SK-N-SH treated with all-trans-retinoic acid at 6 μM for 48 hours (cell line): ENCODE results near the gene TTLL8.

Source experiments
- ESRRG ChIP-seq: fragments of 250-450 bp; sonication (Bioruptor Pico); IDR thresholded peaks from 2 replicates; pipeline ENCODE4 v1.6.1; 2021; ENCODE audit warnings: mild to moderate bottlenecking
- GLIS3 ChIP-seq: fragments of 250-450 bp; sonication (Bioruptor Pico); IDR thresholded peaks from 2 replicates; pipeline ENCODE4 v1.5.0; 2020; ENCODE audit warnings: mild to moderate bottlenecking, moderate library complexity
- SNAI2 ChIP-seq: fragments of 250-450 bp; sonication (Bioruptor Pico); IDR thresholded peaks from 2 replicates; pipeline ENCODE4 v1.5.0; 2020; ENCODE audit warnings: mild to moderate bottlenecking, moderate library complexity
- TCF4 ChIP-seq: fragments of 250-450 bp; sonication (Bioruptor Pico); IDR thresholded peaks from 2 replicates; pipeline ENCODE4 v1.8.0; 2021; ENCODE audit warnings: mild to moderate bottlenecking, moderate library complexity, borderline replicate concordance
- TOX ChIP-seq: fragments of 250-450 bp; sonication (Bioruptor Pico); IDR thresholded peaks from 2 replicates; pipeline ENCODE4 v1.8.0; 2021; ENCODE audit warnings: mild to moderate bottlenecking, moderate library complexity, borderline replicate concordance
- ZFP30 ChIP-seq: fragments of 450-650 bp; formaldehyde crosslinking; IDR thresholded peaks from 2 replicates; pipeline ENCODE4 v1.5.0; 2022; ENCODE audit warnings: mild to moderate bottlenecking, moderate library complexity
- TF ChIP-seq, protein P1 (sequence below): fragments of 250-450 bp; sonication (Bioruptor Pico); IDR thresholded peaks from 2 replicates; pipeline ENCODE4 v1.8.0; 2020; ENCODE audit warnings: mild to moderate bottlenecking, moderate library complexity, borderline replicate concordance

DNA sequence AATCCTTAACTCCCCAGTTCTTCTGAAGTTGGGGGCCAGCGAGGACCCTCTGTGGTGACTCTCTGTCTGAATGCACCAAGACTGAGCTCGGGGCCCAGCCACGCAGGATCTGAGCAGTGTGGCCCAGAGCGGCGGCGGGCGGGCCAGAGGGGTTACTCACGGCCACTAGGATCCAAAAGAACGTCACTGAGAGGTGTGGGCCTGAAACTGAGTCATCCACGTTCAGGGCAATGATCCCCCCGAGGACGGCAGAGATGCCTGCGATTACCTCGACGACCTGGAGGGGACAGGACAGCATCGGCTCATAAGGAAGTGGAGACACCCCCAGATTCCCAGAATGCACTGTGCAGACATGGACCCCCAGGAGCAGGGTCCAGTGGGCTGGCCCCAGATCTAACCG is 16.0 kb upstream of the TTLL8 start:
- TF ChIP-seq, protein P1, sequence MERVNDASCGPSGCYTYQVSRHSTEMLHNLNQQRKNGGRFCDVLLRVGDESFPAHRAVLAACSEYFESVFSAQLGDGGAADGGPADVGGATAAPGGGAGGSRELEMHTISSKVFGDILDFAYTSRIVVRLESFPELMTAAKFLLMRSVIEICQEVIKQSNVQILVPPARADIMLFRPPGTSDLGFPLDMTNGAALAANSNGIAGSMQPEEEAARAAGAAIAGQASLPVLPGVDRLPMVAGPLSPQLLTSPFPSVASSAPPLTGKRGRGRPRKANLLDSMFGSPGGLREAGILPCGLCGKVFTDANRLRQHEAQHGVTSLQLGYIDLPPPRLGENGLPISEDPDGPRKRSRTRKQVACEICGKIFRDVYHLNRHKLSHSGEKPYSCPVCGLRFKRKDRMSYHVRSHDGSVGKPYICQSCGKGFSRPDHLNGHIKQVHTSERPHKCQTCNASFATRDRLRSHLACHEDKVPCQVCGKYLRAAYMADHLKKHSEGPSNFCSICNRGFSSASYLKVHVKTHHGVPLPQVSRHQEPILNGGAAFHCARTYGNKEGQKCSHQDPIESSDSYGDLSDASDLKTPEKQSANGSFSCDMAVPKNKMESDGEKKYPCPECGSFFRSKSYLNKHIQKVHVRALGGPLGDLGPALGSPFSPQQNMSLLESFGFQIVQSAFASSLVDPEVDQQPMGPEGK (CRISPR knock-in tag), result no peak
- TF ChIP-seq SNAI2 (CRISPR knock-in tag), result no peak
- TF ChIP-seq ESRRG (CRISPR knock-in tag), result no peak
- TF ChIP-seq TCF4, result no peak
- no peak for TF ChIP-seq ZFP30
- TF ChIP-seq TOX, result no peak
- TF ChIP-seq GLIS3 (CRISPR knock-in tag), result no peak
